Measurements from ENCODE around the gene SLC6A12. TPM values are rescaled to one million over a fixed set of nuclear protein-coding genes. Genes with fewer than 3 reads are reported as not detected.

The SLC6A12 gene
- total and polyA plus RNA-seq, 9 of the 15 experiments (the other 6 are each of a cell fraction or from before 2014, with no cell fraction given): not detected

DNA sequence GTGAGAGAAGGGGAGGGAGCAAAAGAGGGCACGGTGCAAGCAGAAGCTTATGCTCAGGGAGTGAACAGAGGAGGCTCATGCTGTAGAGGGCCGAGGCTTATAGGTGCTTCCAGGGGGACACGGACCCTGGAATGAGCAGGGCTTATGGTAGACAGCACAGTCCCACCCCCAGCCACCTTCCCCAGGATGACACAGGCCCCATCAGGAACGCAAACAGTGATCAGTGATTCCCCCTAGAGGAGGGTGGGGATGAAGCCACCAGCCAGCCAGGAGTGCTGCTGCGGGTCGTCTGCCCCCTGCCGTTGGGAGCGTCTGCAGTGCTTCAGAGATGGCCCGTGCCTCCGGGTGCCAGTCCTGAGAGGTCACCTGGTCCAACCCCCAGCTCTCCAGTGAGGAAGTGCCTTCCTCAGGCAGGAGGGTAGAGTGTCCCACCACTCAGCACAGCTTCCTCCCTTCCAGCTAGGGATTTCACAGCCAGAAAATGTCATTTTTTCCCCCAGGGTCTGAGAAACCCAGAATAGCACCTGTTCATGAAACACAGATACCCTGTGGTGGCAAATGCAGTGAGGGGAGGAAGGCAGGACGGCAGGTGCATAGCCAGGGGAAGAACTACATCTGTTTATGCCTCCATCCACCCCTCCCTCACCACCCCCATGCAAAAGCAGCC, 60.7 kb downstream of the SLC6A12 start (continued):
- TF ChIP-seq RB1 (IDR thresholded peaks at IDR 0.05; ENCODE audit: low read depth) (peak; percentile 56; the same call in 1 of the 2 replicates), ZFP1 (CRISPR knock-in tag; IDR thresholded peaks at IDR 0.05) (no peak), TAF9B (IDR thresholded peaks at IDR 0.05; ENCODE audit: partially characterized antibody) (no peak), MYBL2 (IDR thresholded peaks at IDR 0.05; ENCODE audit: low read depth) (no peak), MYBL2 (CRISPR knock-in tag; IDR thresholded peaks at IDR 0.05; ENCODE audit: borderline replicate concordance) (no peak), ZNF347 (CRISPR knock-in tag; IDR thresholded peaks at IDR 0.05; ENCODE audit: low read depth) (no peak), CREM (IDR thresholded peaks at IDR 0.05; ENCODE audit: low read depth) (0 out of 2 replicates have a peak, but pooled peaks have one; percentile 26), ZNF436 (CRISPR knock-in tag; IDR thresholded peaks at IDR 0.05) (no peak), SMARCC2 (IDR thresholded peaks at IDR 0.05; ENCODE audit: low read depth) (no peak), PCBP2 (IDR thresholded peaks at IDR 0.05; ENCODE audit: low read depth, low read length, poor library complexity, severe bottlenecking) (no peak), KLF16 (IDR thresholded peaks at IDR 0.05) (0 out of 2 replicates have a peak, but pooled peaks have one; percentile 25)
- TF ChIP-seq, protein P1, sequence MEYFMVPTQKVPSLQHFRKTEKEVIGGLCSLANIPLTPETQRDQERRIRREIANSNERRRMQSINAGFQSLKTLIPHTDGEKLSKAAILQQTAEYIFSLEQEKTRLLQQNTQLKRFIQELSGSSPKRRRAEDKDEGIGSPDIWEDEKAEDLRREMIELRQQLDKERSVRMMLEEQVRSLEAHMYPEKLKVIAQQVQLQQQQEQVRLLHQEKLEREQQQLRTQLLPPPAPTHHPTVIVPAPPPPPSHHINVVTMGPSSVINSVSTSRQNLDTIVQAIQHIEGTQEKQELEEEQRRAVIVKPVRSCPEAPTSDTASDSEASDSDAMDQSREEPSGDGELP (CRISPR knock-in tag; IDR thresholded peaks at IDR 0.05; ENCODE audit: borderline replicate concordance): peak; percentile 65; the same call in 1 of the 2 replicates
- TF ChIP-seq, protein P2, sequence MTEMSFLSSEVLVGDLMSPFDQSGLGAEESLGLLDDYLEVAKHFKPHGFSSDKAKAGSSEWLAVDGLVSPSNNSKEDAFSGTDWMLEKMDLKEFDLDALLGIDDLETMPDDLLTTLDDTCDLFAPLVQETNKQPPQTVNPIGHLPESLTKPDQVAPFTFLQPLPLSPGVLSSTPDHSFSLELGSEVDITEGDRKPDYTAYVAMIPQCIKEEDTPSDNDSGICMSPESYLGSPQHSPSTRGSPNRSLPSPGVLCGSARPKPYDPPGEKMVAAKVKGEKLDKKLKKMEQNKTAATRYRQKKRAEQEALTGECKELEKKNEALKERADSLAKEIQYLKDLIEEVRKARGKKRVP (CRISPR knock-in tag; IDR thresholded peaks at IDR 0.05): no peak
- TF ChIP-seq, protein P3, sequence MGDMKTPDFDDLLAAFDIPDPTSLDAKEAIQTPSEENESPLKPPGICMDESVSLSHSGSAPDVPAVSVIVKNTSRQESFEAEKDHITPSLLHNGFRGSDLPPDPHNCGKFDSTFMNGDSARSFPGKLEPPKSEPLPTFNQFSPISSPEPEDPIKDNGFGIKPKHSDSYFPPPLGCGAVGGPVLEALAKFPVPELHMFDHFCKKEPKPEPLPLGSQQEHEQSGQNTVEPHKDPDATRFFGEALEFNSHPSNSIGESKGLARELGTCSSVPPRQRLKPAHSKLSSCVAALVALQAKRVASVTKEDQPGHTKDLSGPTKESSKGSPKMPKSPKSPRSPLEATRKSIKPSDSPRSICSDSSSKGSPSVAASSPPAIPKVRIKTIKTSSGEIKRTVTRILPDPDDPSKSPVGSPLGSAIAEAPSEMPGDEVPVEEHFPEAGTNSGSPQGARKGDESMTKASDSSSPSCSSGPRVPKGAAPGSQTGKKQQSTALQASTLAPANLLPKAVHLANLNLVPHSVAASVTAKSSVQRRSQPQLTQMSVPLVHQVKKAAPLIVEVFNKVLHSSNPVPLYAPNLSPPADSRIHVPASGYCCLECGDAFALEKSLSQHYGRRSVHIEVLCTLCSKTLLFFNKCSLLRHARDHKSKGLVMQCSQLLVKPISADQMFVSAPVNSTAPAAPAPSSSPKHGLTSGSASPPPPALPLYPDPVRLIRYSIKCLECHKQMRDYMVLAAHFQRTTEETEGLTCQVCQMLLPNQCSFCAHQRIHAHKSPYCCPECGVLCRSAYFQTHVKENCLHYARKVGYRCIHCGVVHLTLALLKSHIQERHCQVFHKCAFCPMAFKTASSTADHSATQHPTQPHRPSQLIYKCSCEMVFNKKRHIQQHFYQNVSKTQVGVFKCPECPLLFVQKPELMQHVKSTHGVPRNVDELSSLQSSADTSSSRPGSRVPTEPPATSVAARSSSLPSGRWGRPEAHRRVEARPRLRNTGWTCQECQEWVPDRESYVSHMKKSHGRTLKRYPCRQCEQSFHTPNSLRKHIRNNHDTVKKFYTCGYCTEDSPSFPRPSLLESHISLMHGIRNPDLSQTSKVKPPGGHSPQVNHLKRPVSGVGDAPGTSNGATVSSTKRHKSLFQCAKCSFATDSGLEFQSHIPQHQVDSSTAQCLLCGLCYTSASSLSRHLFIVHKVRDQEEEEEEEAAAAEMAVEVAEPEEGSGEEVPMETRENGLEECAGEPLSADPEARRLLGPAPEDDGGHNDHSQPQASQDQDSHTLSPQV (IDR thresholded peaks at IDR 0.05): no peak
- TF ChIP-seq, protein P4, sequence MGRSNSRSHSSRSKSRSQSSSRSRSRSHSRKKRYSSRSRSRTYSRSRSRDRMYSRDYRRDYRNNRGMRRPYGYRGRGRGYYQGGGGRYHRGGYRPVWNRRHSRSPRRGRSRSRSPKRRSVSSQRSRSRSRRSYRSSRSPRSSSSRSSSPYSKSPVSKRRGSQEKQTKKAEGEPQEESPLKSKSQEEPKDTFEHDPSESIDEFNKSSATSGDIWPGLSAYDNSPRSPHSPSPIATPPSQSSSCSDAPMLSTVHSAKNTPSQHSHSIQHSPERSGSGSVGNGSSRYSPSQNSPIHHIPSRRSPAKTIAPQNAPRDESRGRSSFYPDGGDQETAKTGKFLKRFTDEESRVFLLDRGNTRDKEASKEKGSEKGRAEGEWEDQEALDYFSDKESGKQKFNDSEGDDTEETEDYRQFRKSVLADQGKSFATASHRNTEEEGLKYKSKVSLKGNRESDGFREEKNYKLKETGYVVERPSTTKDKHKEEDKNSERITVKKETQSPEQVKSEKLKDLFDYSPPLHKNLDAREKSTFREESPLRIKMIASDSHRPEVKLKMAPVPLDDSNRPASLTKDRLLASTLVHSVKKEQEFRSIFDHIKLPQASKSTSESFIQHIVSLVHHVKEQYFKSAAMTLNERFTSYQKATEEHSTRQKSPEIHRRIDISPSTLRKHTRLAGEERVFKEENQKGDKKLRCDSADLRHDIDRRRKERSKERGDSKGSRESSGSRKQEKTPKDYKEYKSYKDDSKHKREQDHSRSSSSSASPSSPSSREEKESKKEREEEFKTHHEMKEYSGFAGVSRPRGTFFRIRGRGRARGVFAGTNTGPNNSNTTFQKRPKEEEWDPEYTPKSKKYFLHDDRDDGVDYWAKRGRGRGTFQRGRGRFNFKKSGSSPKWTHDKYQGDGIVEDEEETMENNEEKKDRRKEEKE (IDR thresholded peaks at IDR 0.05; ENCODE audit: borderline replicate concordance in 1 of 2, control insufficient read depth in 1 of 2, low read depth in 2 of 2, low read length in 1 of 2): no peak
- TF ChIP-seq, protein P5, sequence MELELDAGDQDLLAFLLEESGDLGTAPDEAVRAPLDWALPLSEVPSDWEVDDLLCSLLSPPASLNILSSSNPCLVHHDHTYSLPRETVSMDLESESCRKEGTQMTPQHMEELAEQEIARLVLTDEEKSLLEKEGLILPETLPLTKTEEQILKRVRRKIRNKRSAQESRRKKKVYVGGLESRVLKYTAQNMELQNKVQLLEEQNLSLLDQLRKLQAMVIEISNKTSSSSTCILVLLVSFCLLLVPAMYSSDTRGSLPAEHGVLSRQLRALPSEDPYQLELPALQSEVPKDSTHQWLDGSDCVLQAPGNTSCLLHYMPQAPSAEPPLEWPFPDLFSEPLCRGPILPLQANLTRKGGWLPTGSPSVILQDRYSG (tag; conservative IDR thresholded peaks at IDR 0.05; ENCODE audit: low read depth): no peak
